CD4-positive, alpha-beta T cell (primary cell): ENCODE data around the gene METTL21C. TPM values are rescaled to one million over a fixed set of nuclear protein-coding genes. Genes with fewer than 3 reads are reported as not detected.

Source experiments
- ATAC-seq: fragments of 200-7000 bp; cut with Tn5 transposase; one replicate; pipeline ENCODE4 v1.10.0; 2022; ENCODE audit warnings: mild to moderate bottlenecking; ENCODE audit not compliant: poor library complexity
- CTCF ChIA-PET: fragments of 350-600 bp; sonication (Branson Sonifier 250); formaldehyde crosslinking; loops from one replicate; lab custom pipeline; 2021; ENCODE audit warnings: antibody characterized with exemption, inconsistent platforms; lab: Charles Lee
- POLR2A ChIA-PET: fragments of 350-600 bp; sonication (Branson Sonifier 250); formaldehyde crosslinking; loops from one replicate; lab custom pipeline; 2021; ENCODE audit warnings: antibody characterized with exemption, inconsistent platforms; lab: Charles Lee
- DNase-seq, 14 experiments: peaks; one replicate each; pipeline ENCODE4 v3.0.0-alpha.2; 2013 to 2020; ENCODE audit warnings: mixed read lengths in 2 of 14
- H3K27ac ChIP-seq, 2 donors: one replicate each; pipeline versions ENCODE4 v1.5.1 to v1.7.0; 2013; ENCODE audit warnings: low read length in 2 of 2, low read depth in 1 of 2, mild to moderate bottlenecking in 1 of 2
- H3K27me3 ChIP-seq, 2 experiments: 1 replicate in 1 of 2; 2 replicates in 1 of 2; pipeline versions ENCODE4 v1.6.1 to v1.7.0; 2013; ENCODE audit warnings: low read length in 2 of 2, control low read depth in 1 of 2, mild to moderate bottlenecking in 1 of 2, moderate library complexity in 1 of 2; ENCODE audit not compliant: insufficient read depth in 2 of 2, control insufficient read depth in 1 of 2
- H3K36me3 ChIP-seq: one replicate; pipeline ENCODE4 v1.6.1; 2013; ENCODE audit warnings: low read length, control low read depth; ENCODE audit not compliant: insufficient read depth
- H3K4me1 ChIP-seq: one replicate; pipeline ENCODE4 v1.6.1; 2013; ENCODE audit warnings: low read length, control low read depth; ENCODE audit not compliant: insufficient read depth
- H3K4me3 ChIP-seq: one replicate; pipeline ENCODE4 v1.5.1; 2013; ENCODE audit warnings: mild to moderate bottlenecking, low read length, moderate library complexity
- H3K9me3 ChIP-seq, 2 experiments: 1 replicate in 1 of 2; 2 replicates in 1 of 2; pipeline versions ENCODE4 v1.6.1 to v1.7.0; 2013; ENCODE audit warnings: low read length in 2 of 2, mild to moderate bottlenecking in 2 of 2, control low read depth in 1 of 2, moderate library complexity in 1 of 2; ENCODE audit not compliant: control insufficient read depth in 1 of 2, insufficient read depth in 1 of 2
- H3K27ac Mint-ChIP-seq: one replicate; pipeline ENCODE4 v1.8.0; 2020; ENCODE audit warnings: mixed read lengths
- H3K27me3 Mint-ChIP-seq: one replicate; pipeline ENCODE4 v1.8.0; 2021; ENCODE audit warnings: mixed read lengths
- H3K36me3 Mint-ChIP-seq: one replicate; pipeline ENCODE4 v1.8.0; 2021; ENCODE audit warnings: low read depth, mixed read lengths
- H3K4me1 Mint-ChIP-seq: one replicate; pipeline ENCODE4 v1.8.0; 2021; ENCODE audit warnings: low read depth, mixed read lengths
- H3K4me3 Mint-ChIP-seq: one replicate; pipeline ENCODE4 v1.8.0; 2020; ENCODE audit warnings: mild to moderate bottlenecking, mixed read lengths
- H3K9me3 Mint-ChIP-seq: one replicate; pipeline ENCODE4 v1.8.0; 2020; ENCODE audit warnings: mixed read lengths
- intact Hi-C, 2 experiments: fragments of 100-400 bp; cut with DNase I in 1 of 2; cut with micrococcal nuclease in 1 of 2; formaldehyde crosslinking; loops; one replicate each; pipeline versions ENCODE4 v1.15.1 to v1.9.0; 2023 to 2025; cut with DNase I, micrococcal nuclease
- total RNA-seq, 174 experiments: library from RNA in 2 of 174; stranded (reverse) in 2 of 174; gene quantifications; one replicate each; pipeline ENCODE4 v1.2.3 and lab custom pipeline; 2021 to 2026
- TF ChIP-seq, protein P1 (sequence below): fragments of 200-600 bp; IDR thresholded peaks from one replicate; pipeline ENCODE4 v1.8.0; 2022; ENCODE audit warnings: antibody characterized with exemption, mild to moderate bottlenecking

Gene METTL21C
- total RNA-seq, 2 experiments from 2014 or later: not detected

DNA sequence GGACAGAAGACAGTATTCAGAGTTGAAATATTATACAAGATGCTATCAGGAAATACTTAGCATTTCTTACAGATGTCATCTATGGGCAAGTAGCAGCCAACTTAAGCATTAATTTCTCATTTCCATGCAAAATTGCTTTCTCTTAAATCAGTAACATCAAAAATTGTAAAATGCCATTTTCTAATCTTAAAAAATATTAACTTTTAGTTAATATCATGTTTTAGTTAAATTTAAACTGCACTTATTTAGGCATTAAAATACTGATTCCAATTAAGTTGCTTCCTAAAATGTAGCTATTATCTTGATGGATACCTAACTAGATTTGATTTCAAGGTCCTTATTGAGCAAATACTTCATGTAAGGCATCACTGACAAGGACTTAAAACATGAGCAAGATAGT, 27.8 kb downstream of the METTL21C start:
- POLR2A ChIA-PET: interaction anchor here (1.0 kb wide), 1 partner anchor 71 kb away, joined by 3 read pairs; the partner anchor contains the start of gene TPP2
- H3K4me1 ChIP-seq: no peaks in the 10 kb centered on the region
- ATAC-seq (no peak), DNase-seq (no peak)
- peaks cover 10% of the 10 kb centered on the region for H3K9me3 Mint-ChIP-seq
- no peaks in the 10 kb centered on the region for H3K27me3 ChIP-seq
- H3K4me3 Mint-ChIP-seq: no peak overlapping the region
- H3K36me3 ChIP-seq: peaks cover 72% of the 10 kb centered on the region
- no peaks in the 10 kb centered on the region for H3K4me1 Mint-ChIP-seq
- H3K27me3 Mint-ChIP-seq: no peaks in the 10 kb centered on the region
- no peak overlapping the region for H3K27ac Mint-ChIP-seq
- peaks cover 4 to 7% of the 10 kb centered on the region in 2 experiments for H3K9me3 ChIP-seq
- CTCF ChIA-PET: interaction anchor here (0.6 kb wide), 2 partner anchors 12 to 61 kb away, joined by 3 to 4 read pairs; no protein-coding TSS in a partner anchor
- H3K27ac ChIP-seq: no peak overlapping the region
- H3K36me3 Mint-ChIP-seq: peaks cover 97% of the 10 kb centered on the region
- intact Hi-C loops: no loop called here
- H3K4me3 ChIP-seq: no peak overlapping the region
- TF ChIP-seq, protein P1, sequence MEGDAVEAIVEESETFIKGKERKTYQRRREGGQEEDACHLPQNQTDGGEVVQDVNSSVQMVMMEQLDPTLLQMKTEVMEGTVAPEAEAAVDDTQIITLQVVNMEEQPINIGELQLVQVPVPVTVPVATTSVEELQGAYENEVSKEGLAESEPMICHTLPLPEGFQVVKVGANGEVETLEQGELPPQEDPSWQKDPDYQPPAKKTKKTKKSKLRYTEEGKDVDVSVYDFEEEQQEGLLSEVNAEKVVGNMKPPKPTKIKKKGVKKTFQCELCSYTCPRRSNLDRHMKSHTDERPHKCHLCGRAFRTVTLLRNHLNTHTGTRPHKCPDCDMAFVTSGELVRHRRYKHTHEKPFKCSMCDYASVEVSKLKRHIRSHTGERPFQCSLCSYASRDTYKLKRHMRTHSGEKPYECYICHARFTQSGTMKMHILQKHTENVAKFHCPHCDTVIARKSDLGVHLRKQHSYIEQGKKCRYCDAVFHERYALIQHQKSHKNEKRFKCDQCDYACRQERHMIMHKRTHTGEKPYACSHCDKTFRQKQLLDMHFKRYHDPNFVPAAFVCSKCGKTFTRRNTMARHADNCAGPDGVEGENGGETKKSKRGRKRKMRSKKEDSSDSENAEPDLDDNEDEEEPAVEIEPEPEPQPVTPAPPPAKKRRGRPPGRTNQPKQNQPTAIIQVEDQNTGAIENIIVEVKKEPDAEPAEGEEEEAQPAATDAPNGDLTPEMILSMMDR: no peak

DNA sequence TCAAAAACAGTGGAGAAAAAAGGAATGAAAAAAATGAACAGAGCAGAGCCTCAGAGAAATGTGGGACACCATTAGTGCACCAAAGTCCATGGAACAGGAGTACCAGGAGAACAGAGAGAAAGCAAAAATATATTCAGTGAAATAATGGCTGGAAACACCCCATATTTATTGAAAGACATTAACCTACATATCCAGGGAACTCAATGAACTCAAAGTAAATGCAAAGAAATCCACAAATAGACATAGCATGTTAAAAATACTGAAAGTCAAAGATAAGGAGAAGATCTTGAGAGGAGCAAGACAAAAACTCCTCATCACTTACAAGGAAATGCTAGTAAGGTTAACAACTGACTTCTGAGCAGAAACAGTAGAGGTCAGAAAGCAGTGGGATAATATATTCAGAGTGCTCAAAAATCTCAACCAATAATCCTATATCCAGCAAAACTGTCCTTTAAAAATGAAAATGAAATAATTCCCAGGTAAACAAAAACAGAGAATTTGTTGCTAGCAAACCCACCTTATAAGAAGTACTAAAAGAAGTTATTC, 35.6 kb downstream of the METTL21C start:
- CTCF ChIA-PET: no interaction called here
- TF ChIP-seq, protein P1: no peak
- Mint-ChIP-seq H3K27ac (no peak overlapping the region), H3K9me3 (no peaks in the 10 kb centered on the region), H3K36me3 (peaks cover 66% of the 10 kb centered on the region), H3K27me3 (no peaks in the 10 kb centered on the region), H3K4me3 (no peak overlapping the region), H3K4me1 (peaks cover 4% of the 10 kb centered on the region)
- no peaks in the 10 kb centered on the region for H3K27me3 ChIP-seq
- H3K9me3 ChIP-seq: no peaks in the 10 kb centered on the region
- POLR2A ChIA-PET: interaction anchor here (1.9 kb wide), 1 partner anchor 63 kb away, joined by 8 read pairs; the partner anchor contains the start of gene TPP2
- H3K4me3 ChIP-seq: no peak overlapping the region
- no peaks in the 10 kb centered on the region for H3K4me1 ChIP-seq
- DNase-seq (no peak), ATAC-seq (no peak)
- peaks cover 66% of the 10 kb centered on the region for H3K36me3 ChIP-seq
- intact Hi-C loops: loop anchor here in 1 of 2 experiments (5.0 kb wide), 2 partner anchors 37 to 188 kb away; partner anchors contain the start of gene ERCC5
- no peak overlapping the region for H3K27ac ChIP-seq

DNA sequence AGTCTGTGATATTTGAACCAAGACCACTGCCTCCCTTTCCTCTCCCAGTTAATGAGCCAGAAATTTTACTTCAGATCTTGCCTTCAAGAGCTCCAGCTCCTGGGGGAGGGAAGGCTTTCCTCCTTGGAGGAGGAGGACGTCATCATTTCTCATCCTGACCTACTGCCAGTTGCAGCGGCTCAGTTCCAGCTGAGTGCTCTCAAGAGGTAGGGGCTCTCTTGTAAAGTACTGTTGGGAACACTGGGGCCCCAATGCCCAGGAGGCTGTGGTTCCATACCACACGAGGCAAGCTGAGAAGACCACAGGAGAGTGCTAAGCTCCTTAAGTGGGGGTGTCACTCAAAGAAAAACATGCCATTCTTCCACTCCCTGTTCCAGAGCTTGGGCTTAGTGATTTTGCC, 36.2 kb downstream of the METTL21C start:
- Mint-ChIP-seq H3K36me3 (peaks cover 61% of the 10 kb centered on the region), H3K9me3 (no peaks in the 10 kb centered on the region), H3K4me1 (peaks cover 4% of the 10 kb centered on the region), H3K27ac (no peak overlapping the region), H3K4me3 (no peak overlapping the region), H3K27me3 (no peaks in the 10 kb centered on the region)
- Histone ChIP-seq H3K36me3 (peaks cover 60% of the 10 kb centered on the region), H3K27ac (no peak overlapping the region), H3K27me3 (no peaks in the 10 kb centered on the region), H3K9me3 (no peaks in the 10 kb centered on the region), H3K4me1 (no peaks in the 10 kb centered on the region), H3K4me3 (no peak overlapping the region)
- intact Hi-C loops: loop anchor here in 1 of 2 experiments (5.0 kb wide), 2 partner anchors 36 to 189 kb away; partner anchors contain the start of gene ERCC5
- CTCF ChIA-PET: no interaction called here
- TF ChIP-seq, protein P1: no peak
- POLR2A ChIA-PET: interaction anchor here (1.9 kb wide), 1 partner anchor 62 kb away, joined by 8 read pairs; the partner anchor contains the start of gene TPP2
- ATAC-seq (no peak), DNase-seq (no peak)
